Measurements from ENCODE around the gene SGPP1. TPM values are rescaled to one million over a fixed set of nuclear protein-coding genes. Genes with fewer than 3 reads are reported as not detected.

Gene SGPP1
- total and polyA plus RNA-seq, 2 of the 8 experiments (the other 6 are each of a cell fraction or from before 2014, with no cell fraction given) = 5.7 to 8.1 TPM

- Histone ChIP-seq H2AK5ac (ENCODE audit: low read depth, low read length) (no peak overlapping the region), H3K4me3 (ENCODE audit: extremely low read depth in 1 of 4, insufficient read depth in 2 of 4, low read depth in 3 of 4, low read length in 4 of 4) (no peak overlapping the region), H3K36me3 (ENCODE audit: control insufficient read depth in 2 of 4, insufficient read depth in 4 of 4, low read length in 3 of 4) (no peaks in the 10 kb centered on the region), H2BK12ac (ENCODE audit: low read depth, low read length) (no peak overlapping the region), H4K91ac (replicated peaks; ENCODE audit: insufficient read length, low read length) (no peak overlapping the region), H3K9me3 (ENCODE audit: insufficient read depth in 2 of 2, low read depth in 1 of 2, low read length in 1 of 2) (no peaks in the 10 kb centered on the region), H2BK20ac (ENCODE audit: low read length) (no peak overlapping the region), H3K9ac (replicated peaks in 1 of 4; ENCODE audit: extremely low read depth in 1 of 4, low read depth in 3 of 4, low read length in 3 of 4) (no peak overlapping the region), H3K18ac (ENCODE audit: extremely low read depth, low read length) (no peak overlapping the region), H3K4me2 (ENCODE audit: insufficient read depth in 1 of 2, low read depth in 2 of 2, low read length in 2 of 2) (no peak overlapping the region), H3K27ac (ENCODE audit: low read depth, low read length) (no peak overlapping the region), H2BK120ac (replicated peaks; ENCODE audit: low read depth, low read length) (no peak overlapping the region), H3K4ac (replicated peaks; ENCODE audit: insufficient read length, low read depth, low read length) (no peak overlapping the region), H4K8ac (ENCODE audit: extremely low read depth, insufficient read depth, low read length) (no peak overlapping the region), H3K27me3 (replicated peaks in 1 of 4; ENCODE audit: control insufficient read depth in 3 of 4, extremely low read depth in 1 of 4, insufficient read depth in 3 of 4, low read length in 3 of 4) (no peaks in the 10 kb centered on the region), H2BK15ac (ENCODE audit: low read length) (no peak overlapping the region), H3K4me1 (replicated peaks in 1 of 4; ENCODE audit: control insufficient read depth in 3 of 4, insufficient read depth in 4 of 4, low read length in 3 of 4) (no peaks in the 10 kb centered on the region), H2AFZ (ENCODE audit: low read length) (no peak overlapping the region), H4K20me1 (replicated peaks in 1 of 2; ENCODE audit: control insufficient read depth in 1 of 2, insufficient read depth in 2 of 2, low read length in 2 of 2) (no peaks in the 10 kb centered on the region), H2BK5ac (ENCODE audit: low read depth, low read length) (no peak overlapping the region), H3K56ac (replicated peaks; ENCODE audit: insufficient read length, low read depth, low read length) (no peak overlapping the region), H3K79me1 (ENCODE audit: low read depth, low read length) (no peaks in the 10 kb centered on the region), H3K23me2 (ENCODE audit: low read depth, low read length) (no peaks in the 10 kb centered on the region), H3K23ac (ENCODE audit: insufficient read length) (no peak overlapping the region), H4K5ac (ENCODE audit: insufficient read length, low read depth, low read length) (no peak overlapping the region), H3K79me2 (ENCODE audit: control insufficient read depth in 1 of 2, insufficient read depth in 2 of 2, low read length in 2 of 2) (no peaks in the 10 kb centered on the region), H3K14ac (ENCODE audit: insufficient read length) (no peak overlapping the region)
- DNase-seq (ENCODE audit: low read depth in 1 of 2, low spot score in 2 of 2) = no peak
- ChIA-PET CTCF (ENCODE audit: partially characterized antibody) (interaction anchor here (0.8 kb wide), 1 partner anchor 10 kb away, joined by 3 read pairs; no protein-coding TSS in a partner anchor), POLR2A (ENCODE audit: partially characterized antibody) (interaction anchor here (1.0 to 1.6 kb wide), 2 partner anchors 21 to 96 kb away, joined by 3 read pairs; partner anchors contain the start of gene WDR89)
- TF ChIP-seq CBX8 (IDR thresholded peaks at IDR 0.05; ENCODE audit: borderline replicate concordance, low read depth, low read length) (no peak), KDM1A (IDR thresholded peaks at IDR 0.05; ENCODE audit: borderline replicate concordance, low read length) (no peak), BACH1 (IDR thresholded peaks at IDR 0.05; ENCODE audit: low read length) (no peak), RXRA (IDR thresholded peaks at IDR 0.05; ENCODE audit: insufficient read depth, low read depth, low read length) (no peak), HDAC6 (IDR thresholded peaks at IDR 0.05; ENCODE audit: low read depth, low read length) (no peak), TCF12 (IDR thresholded peaks at IDR 0.05; ENCODE audit: low read depth, low read length) (no peak), GABPA (IDR thresholded peaks at IDR 0.05; ENCODE audit: borderline replicate concordance, insufficient read depth, low read length) (no peak), SIRT6 (IDR thresholded peaks at IDR 0.05; ENCODE audit: low read length) (no peak), JUND (IDR thresholded peaks at IDR 0.05; ENCODE audit: low read length) (no peak), SP4 (IDR thresholded peaks at IDR 0.05; ENCODE audit: low read length) (no peak), SIX5 (IDR thresholded peaks at IDR 0.05; ENCODE audit: low read depth, low read length) (no peak)
- FAIRE-seq = no peak
- 100% methylated on average over 1 of the region's 1 CpG; no CpG with 5 or more reads in 1 of the 2 experiments for WGBS, 2 experiments (ENCODE audit: extremely low coverage in 1 of 2, insufficient coverage in 1 of 2, insufficient read length in 1 of 2, insufficient replicate concordance in 2 of 2, low coverage in 1 of 2, low lambda C conversion rate in 2 of 2, missing lambda C conversion rate in 1 of 2)
These were observed 9.7 kb upstream of the SGPP1 start for GRCh38 chr14:63737582-63738006.
